ENCODE measurements around the gene HNRNPH2. TPM values are rescaled to one million over a fixed set of nuclear protein-coding genes. Genes with fewer than 3 reads are reported as not detected.

The HNRNPH2 gene
- polyA plus RNA-seq, 1 of the 3 experiments (the other 2 are of a cell fraction): 32.5 TPM

GRCh38 chrX:101407167-101407747, 765 bp upstream of the HNRNPH2 start (continued):
- no peak for TF ChIP-seq ZBTB33 (IDR thresholded peaks at IDR 0.05; ENCODE audit: borderline replicate concordance, low read depth)
- no peak for TF ChIP-seq SIN3A (IDR thresholded peaks at IDR 0.05; ENCODE audit: borderline replicate concordance, low read depth, low read length)
- TF ChIP-seq TEAD4 (IDR thresholded peaks at IDR 0.05; ENCODE audit: borderline replicate concordance, insufficient read depth): no peak
- TF ChIP-seq, protein P1, sequence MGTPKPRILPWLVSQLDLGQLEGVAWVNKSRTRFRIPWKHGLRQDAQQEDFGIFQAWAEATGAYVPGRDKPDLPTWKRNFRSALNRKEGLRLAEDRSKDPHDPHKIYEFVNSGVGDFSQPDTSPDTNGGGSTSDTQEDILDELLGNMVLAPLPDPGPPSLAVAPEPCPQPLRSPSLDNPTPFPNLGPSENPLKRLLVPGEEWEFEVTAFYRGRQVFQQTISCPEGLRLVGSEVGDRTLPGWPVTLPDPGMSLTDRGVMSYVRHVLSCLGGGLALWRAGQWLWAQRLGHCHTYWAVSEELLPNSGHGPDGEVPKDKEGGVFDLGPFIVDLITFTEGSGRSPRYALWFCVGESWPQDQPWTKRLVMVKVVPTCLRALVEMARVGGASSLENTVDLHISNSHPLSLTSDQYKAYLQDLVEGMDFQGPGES (IDR thresholded peaks at IDR 0.05; ENCODE audit: low read depth, low read length): no peak
- no peak for TF ChIP-seq RXRA (IDR thresholded peaks at IDR 0.05; ENCODE audit: borderline replicate concordance, low read depth)

GRCh38 chrX:101408532-101408841, 465 bp downstream of the HNRNPH2 start:
- DNase-seq: no peak
- Histone ChIP-seq H3K4me3 (ENCODE audit: low read depth in 2 of 2, low read length in 1 of 2) (peak overlapping the region; percentile 83 to 88), H3F3A (replicated peaks; ENCODE audit: insufficient read depth) (no peaks in the 10 kb centered on the region), H3K9ac (peak overlapping the region; percentile 91), H3K4me1 (ENCODE audit: control insufficient read depth in 1 of 2, insufficient read depth in 2 of 2, low read depth in 1 of 2, low read length in 1 of 2) (peaks cover 0 to 12% of the 10 kb centered on the region in 2 experiments; a peak in 2 of 4 replicates), H3K27me3 (ENCODE audit: insufficient read depth) (no peaks in the 10 kb centered on the region), H3K27ac (ENCODE audit: low read depth in 2 of 2, low read length in 1 of 2) (peak overlapping the region; percentile 86 to 90), H3K4me2 (peak overlapping the region; percentile 76), H2AFZ (ENCODE audit: low read depth) (peak overlapping the region; percentile 54; the same call in 1 of the 2 replicates), H3K79me2 (ENCODE audit: insufficient read depth) (peaks cover 72% of the 10 kb centered on the region), H3K36me3 (replicated peaks in 1 of 2; ENCODE audit: control insufficient read depth in 1 of 2, insufficient read depth in 2 of 2, low read length in 1 of 2) (peaks cover 14 to 18% of the 10 kb centered on the region in 2 experiments), H4K20me1 (ENCODE audit: insufficient read depth) (peaks cover 20% of the 10 kb centered on the region; the same call in 1 of the 2 replicates), H3K9me2 (no peaks in the 10 kb centered on the region), H3K9me3 (no peaks in the 10 kb centered on the region)
- CTCF ChIA-PET: no interaction called here
- POLR2A ChIA-PET: no interaction called here
- 2% methylated on average over 8 of the region's 8 CpGs for WGBS (ENCODE audit: low lambda C conversion rate)
- TF ChIP-seq, protein P2, sequence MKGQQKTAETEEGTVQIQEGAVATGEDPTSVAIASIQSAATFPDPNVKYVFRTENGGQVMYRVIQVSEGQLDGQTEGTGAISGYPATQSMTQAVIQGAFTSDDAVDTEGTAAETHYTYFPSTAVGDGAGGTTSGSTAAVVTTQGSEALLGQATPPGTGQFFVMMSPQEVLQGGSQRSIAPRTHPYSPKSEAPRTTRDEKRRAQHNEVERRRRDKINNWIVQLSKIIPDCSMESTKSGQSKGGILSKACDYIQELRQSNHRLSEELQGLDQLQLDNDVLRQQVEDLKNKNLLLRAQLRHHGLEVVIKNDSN (IDR thresholded peaks at IDR 0.05; ENCODE audit: borderline replicate concordance, low read depth): no peak
- no peak for TF ChIP-seq NRF1 (IDR thresholded peaks at IDR 0.05; ENCODE audit: low read depth, low read length)
- TF ChIP-seq EP300 (IDR thresholded peaks at IDR 0.05; ENCODE audit: borderline replicate concordance in 1 of 2, low read depth in 1 of 2, low read length in 1 of 2): no peak
- TF ChIP-seq, protein P1 (IDR thresholded peaks at IDR 0.05; ENCODE audit: low read depth, low read length): no peak
- TF ChIP-seq CTCF (IDR thresholded peaks at IDR 0.05): peak; percentile 4; the same call in 1 of the 2 replicates
- TF ChIP-seq JUND (IDR thresholded peaks at IDR 0.05): no peak
- TF ChIP-seq YY1 (IDR thresholded peaks at IDR 0.05; ENCODE audit: low read depth): 0 out of 2 replicates have a peak, but pooled peaks have one; percentile 4
- TF ChIP-seq RCOR1 (IDR thresholded peaks at IDR 0.05; ENCODE audit: low read length): no peak
- TF ChIP-seq RFX5 (IDR thresholded peaks at IDR 0.05; ENCODE audit: low read length): no peak
- TF ChIP-seq POLR2AphosphoS5 (IDR thresholded peaks at IDR 0.05; ENCODE audit: low read depth, low read length): no peak
- TF ChIP-seq TCF12 (IDR thresholded peaks at IDR 0.05): no peak
- no peak for TF ChIP-seq MEF2A (IDR thresholded peaks at IDR 0.05; ENCODE audit: borderline replicate concordance, low read depth)

All from SK-N-SH (cell line).